H7 (cell line): ENCODE results near the gene EPHB1. TPM values are rescaled to one million over a fixed set of nuclear protein-coding genes. Genes with fewer than 3 reads are reported as not detected.

Experiments used
- DNase-seq: peaks from one replicate; pipeline ENCODE4 v3.0.0; 2012
- H3K27me3 ChIP-seq: 2 replicates; pipeline ENCODE4 v1.6.0; 2011; ENCODE audit warnings: mild to moderate bottlenecking, low read length; ENCODE audit not compliant: control insufficient read depth, insufficient read depth
- H3K36me3 ChIP-seq: replicated peaks from 2 replicates; pipeline ENCODE4 v1.5.1; 2011; ENCODE audit warnings: low read length; ENCODE audit not compliant: control insufficient read depth, insufficient read depth
- H3K4me3 ChIP-seq: 2 replicates; pipeline ENCODE4 v1.5.1; 2011; ENCODE audit warnings: low read depth, mild to moderate bottlenecking, control low read depth, low read length, moderate library complexity; ENCODE audit not compliant: insufficient read depth
- total RNA-seq: library from RNA; depleted of rRNA; stranded (reverse); fragments of >200 nt; shearing (Covaris generic); gene quantifications from 2 replicates; pipeline ENCODE4 v1.2.3, GENCODE V29; 2014

Gene EPHB1
- total RNA-seq, 1 experiment from 2014 or later: 3.3 TPM

DNA sequence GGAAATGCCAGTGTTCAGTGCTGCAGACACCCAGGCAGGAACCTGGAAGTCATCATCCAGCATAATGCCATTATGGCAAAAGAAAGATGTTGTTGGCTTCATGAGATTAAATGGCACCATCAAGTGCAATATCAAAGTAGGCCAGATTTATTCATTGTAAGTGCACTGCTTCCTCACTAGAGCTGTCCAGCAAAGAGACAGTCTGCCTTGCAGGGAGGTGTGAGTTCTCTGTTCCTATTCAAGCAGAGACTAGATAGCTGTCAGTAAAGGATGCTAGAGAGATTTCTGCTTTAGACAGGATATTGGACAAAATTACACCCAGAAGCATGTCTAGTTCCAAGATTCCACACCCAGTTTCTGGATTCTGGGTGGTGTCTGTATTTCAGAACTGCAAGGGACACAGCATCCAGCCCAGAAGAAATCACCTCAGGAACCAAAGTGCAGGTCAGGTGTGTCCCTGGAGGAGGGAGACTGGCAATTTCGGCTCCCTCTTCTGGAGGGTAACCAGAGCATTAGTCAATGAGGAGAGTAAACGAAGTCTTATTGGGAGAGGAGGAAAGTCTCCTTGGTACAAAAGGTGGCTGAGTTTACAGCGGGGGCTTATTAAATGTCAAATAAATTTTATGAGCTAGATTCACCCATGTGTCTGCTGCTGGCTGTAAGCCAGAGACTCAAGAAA is 377.3 kb downstream of the EPHB1 start:
- H3K36me3 ChIP-seq: no peaks in the 10 kb centered on the region
- DNase-seq: peak; percentile 61
- H3K4me3 ChIP-seq: no peak overlapping the region
- no peaks in the 10 kb centered on the region for H3K27me3 ChIP-seq

DNA sequence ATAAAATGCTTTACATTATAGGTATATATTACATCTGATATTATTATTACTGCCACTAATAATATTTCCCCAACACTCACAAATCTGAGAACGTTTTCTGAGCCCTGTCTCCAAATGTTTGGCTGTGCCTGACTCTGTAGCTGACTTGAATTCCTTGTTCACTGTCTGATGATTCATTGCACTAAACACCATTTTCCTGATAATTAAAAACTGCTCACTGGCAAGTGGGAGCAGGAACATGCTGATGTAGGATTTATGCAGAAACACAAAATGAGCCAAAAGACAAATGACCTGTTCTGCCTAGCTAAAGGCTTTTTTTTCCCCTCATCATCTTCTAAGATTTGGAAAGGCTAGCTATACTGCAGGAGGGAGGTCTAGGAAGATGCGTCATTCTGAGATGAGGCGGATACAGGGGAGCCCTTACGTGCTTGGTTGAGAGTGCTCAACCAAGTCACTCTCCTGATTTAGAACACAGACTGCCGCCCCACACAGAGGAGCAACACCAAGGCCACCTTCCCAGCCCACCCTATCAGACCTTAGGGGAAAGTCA is 380.7 kb downstream of the EPHB1 start:
- no peaks in the 10 kb centered on the region for H3K36me3 ChIP-seq
- no peak overlapping the region for H3K4me3 ChIP-seq
- DNase-seq: no peak
- H3K27me3 ChIP-seq: no peaks in the 10 kb centered on the region

DNA sequence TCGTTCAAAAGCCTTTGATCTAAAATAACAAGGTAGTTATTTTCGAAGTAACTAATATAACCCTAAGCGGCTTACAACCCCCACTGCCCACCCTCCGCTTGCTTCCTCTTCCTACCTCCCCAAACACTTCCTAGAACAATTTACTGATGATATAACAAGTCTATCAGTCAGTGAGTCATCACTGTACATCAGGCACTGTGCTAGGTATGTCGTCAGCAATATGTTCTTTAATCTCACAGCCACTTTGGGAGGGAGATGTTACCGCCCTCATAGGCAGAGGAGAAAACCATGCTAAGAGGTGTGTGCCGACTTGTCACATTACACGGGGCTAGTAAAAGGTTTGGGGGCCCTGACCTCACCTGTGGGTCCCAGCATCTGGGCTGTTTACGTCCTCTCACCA is 381.8 kb downstream of the EPHB1 start:
- H3K4me3 ChIP-seq: no peak overlapping the region
- no peak for DNase-seq
- no peaks in the 10 kb centered on the region for H3K36me3 ChIP-seq
- H3K27me3 ChIP-seq: no peaks in the 10 kb centered on the region

DNA sequence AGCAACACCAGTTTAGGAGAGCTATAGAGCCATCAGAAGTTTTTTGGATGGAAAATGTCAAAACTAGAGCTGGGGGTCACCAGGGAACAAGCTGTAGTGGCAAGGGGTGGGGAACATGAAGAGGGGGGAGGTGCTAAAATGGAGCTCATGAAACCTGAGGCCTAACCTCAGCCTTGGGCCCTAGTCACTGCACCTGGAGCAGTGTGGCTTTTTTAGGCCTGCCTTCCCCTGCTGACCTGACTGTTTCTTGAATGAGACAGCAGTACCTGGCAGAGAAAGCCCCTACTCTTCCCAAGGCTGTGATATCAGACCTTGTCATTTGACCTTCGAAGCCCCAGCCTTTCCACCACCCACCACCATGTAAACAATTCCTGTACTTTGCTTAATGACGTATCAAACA is 383.5 kb downstream of the EPHB1 start:
- DNase-seq: no peak
- Histone ChIP-seq H3K27me3 (no peaks in the 10 kb centered on the region), H3K4me3 (no peak overlapping the region), H3K36me3 (no peaks in the 10 kb centered on the region)

DNA sequence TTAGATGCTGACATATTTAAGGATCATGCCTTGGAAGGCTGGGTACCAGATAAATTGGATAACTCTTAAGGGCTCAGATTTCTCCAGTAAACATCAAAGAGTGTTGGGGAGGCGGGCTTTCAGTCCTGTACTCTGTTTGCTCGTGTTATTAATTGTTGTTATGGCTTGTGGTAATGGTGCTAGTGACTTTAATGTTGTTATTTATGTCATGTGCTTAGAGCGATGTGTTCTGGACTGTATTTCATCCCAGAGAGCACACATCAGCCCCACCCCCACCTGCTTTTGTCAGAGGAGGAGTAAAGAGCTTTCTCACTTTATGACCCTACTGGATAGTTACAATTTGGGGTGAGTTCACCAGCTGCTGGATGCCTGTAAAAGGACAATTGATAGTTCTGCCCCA is 386.3 kb downstream of the EPHB1 start:
- Histone ChIP-seq H3K4me3 (no peak overlapping the region), H3K36me3 (no peaks in the 10 kb centered on the region), H3K27me3 (no peaks in the 10 kb centered on the region)
- DNase-seq: no peak

DNA sequence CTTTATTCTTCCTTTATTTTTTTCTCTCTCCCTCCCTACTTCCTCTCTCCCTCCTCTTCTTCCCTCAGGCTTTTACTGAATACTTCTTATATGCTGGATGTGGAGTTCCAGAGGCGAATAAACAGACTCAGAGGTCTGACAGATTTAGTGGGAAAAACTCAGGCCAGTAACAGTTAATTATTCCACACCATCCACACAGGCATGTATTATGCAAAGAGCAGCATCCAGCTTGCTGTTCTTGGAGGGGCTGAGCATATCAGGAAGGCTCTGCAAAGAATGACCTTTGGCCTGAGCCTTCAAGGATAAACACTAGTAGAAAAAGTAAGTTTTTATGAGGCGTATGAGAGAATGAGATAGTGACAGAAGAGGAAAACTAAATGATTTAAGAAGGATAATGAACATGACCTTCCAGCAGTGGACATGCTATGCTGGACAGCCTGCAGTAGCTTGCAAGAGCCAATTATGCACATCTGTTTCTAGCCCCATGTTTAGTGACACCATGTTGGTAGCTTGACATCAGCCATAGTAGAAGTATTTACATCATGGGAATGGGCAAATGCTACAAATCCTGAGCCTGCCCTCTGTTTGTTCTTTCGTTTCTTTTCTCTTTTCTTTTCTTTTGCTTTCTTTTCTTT is 387.4 kb downstream of the EPHB1 start:
- DNase-seq: no peak
- Histone ChIP-seq H3K36me3 (no peaks in the 10 kb centered on the region), H3K27me3 (no peaks in the 10 kb centered on the region), H3K4me3 (no peak overlapping the region)

DNA sequence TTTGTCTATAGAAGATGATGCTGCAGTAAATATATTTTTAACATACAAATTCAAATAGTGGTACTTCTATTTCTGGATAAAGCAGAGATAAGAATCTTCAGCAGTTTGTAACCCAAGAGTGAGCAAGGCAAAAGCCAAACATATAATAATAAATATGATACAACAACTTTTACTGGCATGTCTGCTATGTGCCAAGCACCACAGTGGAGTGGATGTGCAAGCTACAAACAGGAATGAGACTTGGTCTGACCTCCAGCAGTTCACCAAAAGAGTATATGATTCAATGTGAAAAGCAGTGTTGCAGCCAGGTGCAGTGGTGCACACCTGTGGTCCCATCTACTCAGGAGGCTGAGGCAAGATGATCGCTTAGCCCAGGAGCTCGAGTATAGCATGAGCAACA is 395.6 kb downstream of the EPHB1 start:
- Histone ChIP-seq H3K4me3 (no peak overlapping the region), H3K36me3 (no peaks in the 10 kb centered on the region), H3K27me3 (no peaks in the 10 kb centered on the region)
- no peak for DNase-seq

DNA sequence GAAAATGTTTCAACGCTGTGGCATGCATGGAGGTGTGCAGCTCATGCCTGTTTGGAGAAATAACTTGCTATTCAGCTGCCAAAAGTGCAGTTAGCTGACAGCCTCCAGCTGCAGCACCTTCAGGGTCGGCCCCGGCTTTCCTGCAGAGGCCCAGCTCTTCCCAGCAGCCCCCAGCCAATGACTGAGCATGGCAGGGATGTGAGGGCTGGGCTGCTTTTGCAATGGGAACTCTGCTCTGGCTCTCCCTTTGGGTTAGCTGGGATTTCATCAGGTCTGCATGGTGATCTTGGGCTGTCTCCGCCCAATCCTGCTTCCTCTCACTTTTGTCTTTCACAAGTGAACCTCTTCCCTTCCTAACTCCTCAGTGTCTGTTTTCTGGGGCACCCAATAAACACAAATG is 396.6 kb downstream of the EPHB1 start:
- Histone ChIP-seq H3K4me3 (no peak overlapping the region), H3K36me3 (no peaks in the 10 kb centered on the region), H3K27me3 (no peaks in the 10 kb centered on the region)
- DNase-seq: no peak

DNA sequence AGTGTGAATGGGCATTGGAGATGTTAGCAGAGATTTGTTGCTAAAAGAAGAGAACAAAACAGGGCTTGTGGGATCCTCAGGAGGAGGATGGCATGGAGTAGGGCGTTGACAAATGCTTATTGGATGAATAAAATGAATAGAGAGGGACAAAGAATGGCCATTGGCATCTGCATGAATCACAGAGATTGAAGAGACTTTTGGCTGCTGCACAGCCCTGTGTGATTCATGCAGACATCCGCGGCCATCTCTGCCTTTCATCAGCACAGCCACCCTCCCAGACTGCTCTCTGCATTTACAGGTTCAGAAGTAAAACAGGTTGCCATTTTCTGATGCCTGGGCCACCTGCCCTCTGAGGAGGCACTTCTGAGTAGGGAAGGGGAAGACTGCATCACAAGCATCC is 397.9 kb downstream of the EPHB1 start:
- no peak for DNase-seq
- no peaks in the 10 kb centered on the region for H3K36me3 ChIP-seq
- H3K4me3 ChIP-seq: no peak overlapping the region
- H3K27me3 ChIP-seq: no peaks in the 10 kb centered on the region

DNA sequence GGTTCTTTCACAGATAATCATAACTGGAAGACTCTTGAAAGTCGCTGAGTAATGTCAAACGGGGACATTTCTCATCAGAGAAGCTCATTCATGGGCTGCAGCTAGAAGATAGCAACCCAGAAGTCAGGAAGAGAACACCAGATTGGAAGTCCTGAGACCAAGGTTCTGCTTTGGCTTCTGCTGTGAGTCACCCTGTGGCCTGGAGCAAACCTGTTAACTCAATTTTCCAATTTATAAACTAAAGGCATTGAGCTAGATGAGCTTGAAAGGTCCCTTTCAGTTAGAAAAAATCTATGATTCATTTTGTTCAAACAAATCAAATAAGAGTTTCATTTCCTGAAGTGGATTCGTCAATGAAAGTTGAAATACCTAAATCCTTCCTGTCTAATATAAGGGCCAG is 402.2 kb downstream of the EPHB1 start:
- Histone ChIP-seq H3K27me3 (no peaks in the 10 kb centered on the region), H3K36me3 (no peaks in the 10 kb centered on the region)
- DNase-seq: no peak

DNA sequence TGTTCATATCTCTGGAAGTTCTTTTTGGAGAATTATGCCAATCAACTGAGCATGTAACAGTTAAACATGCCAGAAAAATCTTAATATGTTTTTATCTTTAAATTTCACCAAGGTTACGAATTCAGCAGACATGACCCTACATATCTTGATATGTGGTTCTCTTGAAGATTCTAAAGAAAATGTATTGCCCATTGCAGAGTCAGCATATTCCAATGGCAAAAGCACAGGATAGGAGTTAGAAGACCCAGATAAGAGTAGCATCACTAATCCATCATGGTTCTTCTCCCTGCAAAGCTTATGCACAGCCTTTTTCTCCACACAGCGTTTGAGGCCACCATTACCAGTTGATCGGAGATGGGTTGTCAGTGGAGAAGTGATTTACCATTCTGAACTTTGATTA is 402.8 kb downstream of the EPHB1 start:
- H3K4me3 ChIP-seq: no peak overlapping the region
- no peaks in the 10 kb centered on the region for H3K36me3 ChIP-seq
- no peak for DNase-seq
- no peaks in the 10 kb centered on the region for H3K27me3 ChIP-seq

More for the DNA sequence above, 402.2 kb downstream of the EPHB1 start:
- H3K4me3 ChIP-seq: no peak overlapping the region

DNA sequence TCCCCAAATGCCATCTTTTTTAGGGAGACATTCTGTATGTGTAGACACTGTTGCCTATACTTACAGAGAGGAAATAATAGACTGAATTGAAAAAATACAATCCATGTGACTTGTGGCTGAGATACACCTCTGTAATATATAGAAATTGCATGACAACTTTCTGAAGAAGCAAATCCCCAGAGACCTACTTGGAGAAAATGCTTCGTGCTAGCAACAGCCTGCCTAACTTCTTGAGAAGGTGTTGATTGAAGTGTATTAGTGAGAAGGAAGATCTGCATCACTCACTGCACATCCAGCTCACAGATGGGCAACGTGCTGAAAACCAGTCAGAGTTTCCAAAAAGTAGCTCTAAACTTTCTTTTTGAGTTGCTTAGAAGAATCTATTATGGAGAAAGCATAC is 404.1 kb downstream of the EPHB1 start:
- DNase-seq: no peak
- H3K4me3 ChIP-seq: no peak overlapping the region
- no peaks in the 10 kb centered on the region for H3K36me3 ChIP-seq
- H3K27me3 ChIP-seq: no peaks in the 10 kb centered on the region

DNA sequence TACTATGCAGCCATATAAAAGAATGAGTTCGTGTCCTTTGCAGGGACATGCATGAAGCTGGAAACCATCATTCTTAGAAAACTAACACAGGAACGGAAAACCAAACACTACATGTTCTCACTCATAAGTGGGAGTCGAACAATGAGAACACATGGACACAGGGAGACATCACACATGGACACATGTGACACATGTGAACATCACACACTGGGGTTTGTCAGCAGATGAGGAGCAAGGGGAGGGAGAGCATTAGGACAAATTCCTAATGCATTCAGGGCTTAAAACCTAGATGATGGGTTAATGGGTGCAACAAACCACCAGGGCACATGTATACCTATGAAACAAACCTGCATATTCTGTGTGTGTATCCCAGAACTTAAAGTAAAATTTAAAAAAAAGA is 408.0 kb downstream of the EPHB1 start:
- no peak overlapping the region for H3K4me3 ChIP-seq
- no peaks in the 10 kb centered on the region for H3K27me3 ChIP-seq
- no peak for DNase-seq
- no peaks in the 10 kb centered on the region for H3K36me3 ChIP-seq

DNA sequence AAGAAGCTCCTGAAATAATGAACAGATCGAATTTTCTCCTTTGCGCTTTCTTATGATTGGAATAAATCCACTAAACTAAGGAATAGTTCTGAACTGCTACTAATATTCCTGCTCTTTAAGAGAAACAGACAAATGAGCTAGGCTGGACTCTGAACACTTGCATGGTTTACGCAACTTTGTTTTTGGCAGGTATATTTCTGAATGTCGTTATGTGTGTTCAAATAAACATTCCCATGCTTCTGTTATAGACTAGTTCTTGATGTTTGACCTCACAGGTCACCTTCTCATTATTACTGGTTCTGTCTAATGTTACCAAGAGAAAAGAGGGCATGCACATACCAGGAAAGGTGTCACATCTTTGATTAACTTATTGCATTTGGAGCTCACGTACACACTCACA is 418.2 kb downstream of the EPHB1 start:
- no peak overlapping the region for H3K4me3 ChIP-seq
- no peaks in the 10 kb centered on the region for H3K27me3 ChIP-seq
- no peaks in the 10 kb centered on the region for H3K36me3 ChIP-seq
- DNase-seq: no peak

DNA sequence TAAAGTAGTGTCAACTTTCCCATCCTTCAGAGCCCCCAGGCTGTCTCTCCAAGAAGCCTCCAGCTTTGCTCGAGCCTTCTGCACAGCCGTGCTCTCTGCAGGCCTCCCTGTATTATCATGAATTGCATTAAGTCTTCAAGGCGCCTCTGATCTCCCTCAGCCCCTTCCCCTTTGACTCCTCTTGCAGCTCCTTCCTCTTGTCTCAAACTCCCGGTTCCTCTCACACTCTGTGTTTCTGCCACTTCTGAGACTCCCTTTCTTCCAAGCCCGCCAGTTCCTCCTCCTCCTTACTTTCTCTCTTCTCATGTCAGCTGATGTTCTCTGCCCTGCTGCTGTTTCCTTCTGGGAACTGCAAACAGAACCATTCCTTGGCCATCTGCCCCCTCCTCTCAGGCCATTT is 418.8 kb downstream of the EPHB1 start:
- Histone ChIP-seq H3K4me3 (no peak overlapping the region), H3K27me3 (no peaks in the 10 kb centered on the region), H3K36me3 (no peaks in the 10 kb centered on the region)
- no peak for DNase-seq
